HPDE6-E6E7 (cell line): ENCODE data around the gene SCAND1.

ENCODE experiments used
- DNase-seq: peaks from one replicate; pipeline ENCODE4 v3.0.0; 2011; ENCODE audit warnings: missing footprints; ENCODE audit errors: extremely low spot score

Gene SCAND1

GRCh38 chr20:35907017-35907701 is 47.1 kb downstream of the SCAND1 start:
- DNase-seq: no peak

- no peak for DNase-seq
These were observed 49.2 kb downstream of the SCAND1 start for GRCh38 chr20:35904982-35905663.

GRCh38 chr20:35903843-35904242 is 50.5 kb downstream of the SCAND1 start:
- no peak for DNase-seq
